HAP-1 (cell line): ENCODE measurements around the gene MAPK6.

Experiments
- DNase-seq, 2 experiments: peaks; one replicate each; pipeline ENCODE4 v3.0.0-alpha.2; 2016 to 2020; ENCODE audit warnings: low spot score in 2 of 2
- H3K27me3 ChIP-seq: fragments of 250-450 bp; sonication (Bioruptor Pico); 2 replicates; pipeline ENCODE4 v1.5.1; 2020; ENCODE audit warnings: low read depth, mild to moderate bottlenecking, moderate library complexity
- H3K36me3 ChIP-seq: fragments of 250-450 bp; sonication (Bioruptor Pico); replicated peaks from 2 replicates; pipeline ENCODE4 v1.5.1; 2020; ENCODE audit warnings: mild to moderate bottlenecking
- H3K4me1 ChIP-seq: fragments of 250-450 bp; sonication (Bioruptor Pico); 2 replicates; pipeline ENCODE4 v1.5.1; 2020; ENCODE audit warnings: mild to moderate bottlenecking
- H3K4me3 ChIP-seq: fragments of 250-450 bp; sonication (Bioruptor Pico); 2 replicates; pipeline ENCODE4 v1.5.1; 2020; ENCODE audit warnings: mild to moderate bottlenecking, moderate library complexity
- H3K9me3 ChIP-seq: fragments of 250-450 bp; sonication (Bioruptor Pico); 2 replicates; pipeline ENCODE4 v1.5.1; 2020; ENCODE audit warnings: mild to moderate bottlenecking, moderate library complexity
- in situ Hi-C: fragments of 300-500 bp; cut with MboI; formaldehyde crosslinking; loops from 3 replicates; pipeline ENCODE4 v1.14.3; 2020; ENCODE audit warnings: low sequenced_read_pairs, inconsistent platforms, mixed read lengths

MAPK6 gene

DNA sequence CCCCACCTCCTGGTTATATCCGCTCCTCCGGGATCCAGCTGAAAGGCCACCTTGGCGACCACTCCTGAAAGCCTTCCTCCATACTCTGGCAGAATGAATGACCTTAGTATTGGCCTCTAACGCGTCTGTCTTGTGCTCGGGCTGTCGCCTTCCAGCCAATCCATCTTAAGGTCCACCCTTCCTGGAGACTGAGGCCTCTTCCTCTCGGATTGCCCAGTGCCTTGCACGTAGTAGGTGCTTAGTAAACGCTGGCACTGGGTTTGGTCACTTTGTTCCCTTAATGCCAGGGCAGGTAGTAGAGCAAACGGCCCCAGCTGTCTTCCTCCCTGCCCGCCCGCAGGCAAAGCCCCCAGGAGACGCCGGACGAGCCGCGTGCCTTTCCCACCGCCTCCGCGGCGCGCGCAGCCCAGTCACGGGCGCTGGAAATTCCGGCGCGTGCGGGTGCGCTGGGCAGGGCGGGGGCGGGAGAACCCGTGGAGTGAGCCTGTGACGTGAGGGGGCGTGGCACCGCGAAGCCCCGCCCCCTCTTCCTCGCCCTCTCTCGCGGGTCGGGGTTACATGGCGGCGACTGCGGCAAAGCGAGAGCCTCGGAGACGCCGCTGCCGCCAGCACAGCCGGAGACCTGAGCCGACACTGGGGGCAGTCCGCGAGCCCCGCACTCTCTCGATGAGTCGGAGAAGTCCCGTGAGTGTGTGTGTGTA lies at the start of gene MAPK6:
TSS of gene MAPK6 (plus strand) at position 527 of the 701 bp plus-strand sequence. CDS start 27,242 bp downstream, outside the sequence.
- Histone ChIP-seq H3K4me3 (peak within 1 kb of the TSS; percentile 65), H3K36me3 (0 out of 2 replicates have a peak, but pooled peaks cover 3% of the 10 kb centered on the region)
- in situ Hi-C loops: no loop called here

DNA sequence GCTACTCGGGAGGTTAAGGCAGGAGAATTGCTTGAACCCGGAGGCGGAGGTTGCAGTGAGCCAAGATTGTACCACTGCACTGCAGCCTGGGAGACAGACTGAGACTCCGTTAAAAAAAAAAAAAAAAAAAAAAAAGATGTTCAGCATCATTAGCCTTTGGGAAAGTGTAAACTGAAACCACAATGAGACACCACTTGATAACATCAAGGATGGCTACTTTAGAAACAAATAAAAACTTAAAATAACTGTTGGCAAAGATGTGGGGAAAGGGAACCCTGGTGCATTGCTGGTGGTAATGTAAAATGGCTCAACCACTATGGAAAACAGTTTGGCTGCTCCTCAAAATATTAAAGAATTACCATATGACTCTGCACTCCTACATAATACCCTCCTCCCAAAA lies 49.3 kb upstream of the MAPK6 start:
- DNase-seq: no peak
- peaks cover 7% of the 10 kb centered on the region; the same call in 1 of the 2 replicates for H3K4me1 ChIP-seq
- peak overlapping the region; percentile 94 for H3K4me3 ChIP-seq
- peaks cover 3% of the 10 kb centered on the region; the same call in 1 of the 2 replicates for H3K36me3 ChIP-seq
- in situ Hi-C loops: loop anchor here (10.0 kb wide), 1 partner anchor 245 kb away; no protein-coding TSS in a partner anchor
- H3K27me3 ChIP-seq: no peaks in the 10 kb centered on the region
- no peaks in the 10 kb centered on the region; the same call in 1 of the 2 replicates for H3K9me3 ChIP-seq

More for the DNA sequence above, at the start of gene MAPK6:
- Histone ChIP-seq H3K27me3 (no peaks in the 10 kb centered on the region), H3K9me3 (no peaks in the 10 kb centered on the region), H3K4me1 (peaks cover 19% of the 10 kb centered on the region)
- peak; percentile 83 to 94 for DNase-seq

DNA sequence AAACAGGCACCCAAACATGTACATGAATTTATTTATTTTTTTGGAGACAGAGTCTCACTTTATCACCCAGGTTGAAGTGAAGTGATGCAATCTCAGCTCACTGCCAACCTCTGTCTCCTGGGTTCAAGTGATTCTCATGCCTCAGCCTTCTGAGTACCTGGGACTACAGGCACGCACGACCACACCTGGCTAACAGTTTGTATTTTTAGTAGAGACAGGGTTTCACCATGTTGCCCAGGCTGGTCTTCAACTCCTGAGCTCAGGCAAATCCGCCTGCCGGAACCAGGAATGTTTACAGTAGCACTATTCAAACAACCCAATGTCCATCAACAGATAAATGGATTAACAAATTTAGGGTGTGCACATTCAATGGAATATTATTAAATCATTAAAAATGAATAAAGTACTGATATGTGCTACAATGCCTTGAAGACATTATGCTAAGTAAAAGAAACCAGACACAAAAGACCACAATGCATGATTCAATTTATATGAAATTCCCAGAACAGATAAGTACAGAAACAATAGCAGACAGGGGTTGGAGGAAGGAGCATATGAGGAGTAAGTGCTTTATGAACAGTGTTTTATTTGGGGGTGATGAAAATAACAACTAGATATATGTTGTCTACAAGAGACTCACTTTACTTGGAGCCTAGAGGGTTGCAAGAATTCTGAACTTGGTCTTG lies 48.7 kb upstream of the MAPK6 start:
- Histone ChIP-seq H3K27me3 (no peaks in the 10 kb centered on the region), H3K4me1 (peaks cover 7% of the 10 kb centered on the region; the same call in 1 of the 2 replicates), H3K36me3 (peaks cover 3% of the 10 kb centered on the region; the same call in 1 of the 2 replicates), H3K4me3 (peak overlapping the region; percentile 94), H3K9me3 (no peaks in the 10 kb centered on the region; the same call in 1 of the 2 replicates)
- in situ Hi-C loops: loop anchor here (10.0 kb wide), 1 partner anchor 245 kb away; no protein-coding TSS in a partner anchor
- DNase-seq: no peak

DNA sequence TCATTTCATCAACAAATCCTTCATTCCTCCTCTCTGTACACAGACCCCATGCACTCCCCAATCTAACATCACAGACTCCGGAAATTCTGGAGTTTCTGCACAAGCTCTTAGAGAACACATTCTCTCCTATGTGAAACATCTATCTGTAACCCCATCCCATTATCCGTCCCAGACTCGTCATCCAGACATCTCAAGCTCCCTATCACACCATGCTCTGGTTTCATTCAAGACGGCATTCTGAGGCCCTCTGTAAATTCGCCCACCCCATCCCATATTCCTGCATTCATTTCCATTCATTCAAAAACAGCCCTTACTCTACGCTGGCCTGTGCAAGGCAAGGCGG lies 48.0 kb upstream of the MAPK6 start:
- H3K9me3 ChIP-seq: no peaks in the 10 kb centered on the region; the same call in 1 of the 2 replicates
- in situ Hi-C loops: loop anchor here (10.0 kb wide), 1 partner anchor 244 kb away; no protein-coding TSS in a partner anchor
- no peaks in the 10 kb centered on the region; the same call in 1 of the 2 replicates for H3K36me3 ChIP-seq
- peak overlapping the region; percentile 94 for H3K4me3 ChIP-seq
- peaks cover 7% of the 10 kb centered on the region; the same call in 1 of the 2 replicates for H3K4me1 ChIP-seq
- no peaks in the 10 kb centered on the region for H3K27me3 ChIP-seq
- peak in 1 of 2 experiments; percentile 28 for DNase-seq

DNA sequence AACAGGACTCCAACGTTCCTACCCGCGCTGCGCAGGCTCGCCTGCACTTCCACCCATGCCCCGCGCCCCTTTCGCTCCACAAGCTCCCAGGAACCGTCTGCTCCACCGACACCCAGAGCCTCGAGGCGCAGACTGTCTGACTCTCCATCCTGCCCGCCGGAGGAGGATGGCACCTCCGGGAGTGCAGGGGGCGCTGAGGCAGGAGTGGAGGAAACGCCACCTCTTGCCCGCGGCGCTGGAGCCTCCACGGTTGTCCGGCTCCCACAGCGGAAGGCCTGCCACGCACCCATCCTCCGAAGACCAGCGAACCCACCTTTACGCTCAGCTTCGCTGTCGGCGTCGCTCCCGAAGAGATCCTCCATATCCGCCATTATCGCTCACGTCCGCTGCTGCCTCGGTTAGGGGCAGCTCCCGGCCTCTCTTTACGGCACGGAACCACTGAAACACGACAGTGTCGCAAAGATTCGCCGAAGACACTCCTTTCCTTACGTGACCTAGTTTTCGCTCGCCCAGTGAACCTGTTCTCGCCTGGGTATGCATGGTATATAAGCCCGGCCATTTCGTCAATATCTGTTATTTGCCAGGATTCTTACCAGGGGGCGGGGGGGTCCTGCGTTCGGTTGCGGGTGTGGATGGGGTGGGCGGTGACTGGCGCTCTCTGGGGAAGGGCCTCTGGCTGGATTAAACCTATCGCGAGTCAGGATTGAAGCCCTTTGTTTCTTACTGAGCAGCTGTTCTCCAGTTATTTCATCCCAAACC lies 47.5 kb upstream of the MAPK6 start, which contains the start of gene LEO1:
TSS of gene LEO1 (minus strand) at position 404 of the 759 bp plus-strand sequence. CDS start at position 371, 33 bp downstream.
- in situ Hi-C loops: loop anchor here (10.0 kb wide), 1 partner anchor 243 kb away; no protein-coding TSS in a partner anchor
- Histone ChIP-seq H3K4me3 (peak within 1 kb of the TSS; percentile 94), H3K36me3 (no peaks in the 10 kb centered on the region; the same call in 1 of the 2 replicates), H3K9me3 (no peaks in the 10 kb centered on the region; the same call in 1 of the 2 replicates), H3K4me1 (peaks cover 7% of the 10 kb centered on the region; the same call in 1 of the 2 replicates), H3K27me3 (no peaks in the 10 kb centered on the region)
- DNase-seq: peak; percentile 93 to 98

DNA sequence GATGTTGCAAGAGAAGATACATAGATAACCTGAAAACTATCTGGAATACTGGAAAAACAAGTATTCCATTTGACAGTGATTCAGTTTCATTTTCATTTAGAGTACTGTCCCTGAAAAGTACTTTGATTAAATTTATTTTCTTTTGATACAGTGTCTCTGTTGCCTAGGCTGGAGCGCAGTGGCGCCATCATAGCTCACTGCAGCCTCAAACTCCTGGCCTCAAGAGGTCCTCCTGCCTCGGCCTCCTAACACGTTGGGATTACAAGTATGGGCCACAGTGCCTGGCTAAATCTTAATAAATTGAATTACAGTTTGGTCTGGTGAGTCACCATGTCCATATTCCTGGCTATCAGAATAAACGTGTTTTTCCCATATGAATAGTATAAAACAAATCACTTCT lies 45.8 kb upstream of the MAPK6 start:
- in situ Hi-C loops: loop anchor here (10.0 kb wide), 1 partner anchor 242 kb away; no protein-coding TSS in a partner anchor
- no peak for DNase-seq
- H3K4me1 ChIP-seq: peaks cover 7% of the 10 kb centered on the region; the same call in 1 of the 2 replicates
- no peak overlapping the region for H3K4me3 ChIP-seq
- H3K36me3 ChIP-seq: no peaks in the 10 kb centered on the region; the same call in 1 of the 2 replicates
- no peaks in the 10 kb centered on the region for H3K27me3 ChIP-seq
- H3K9me3 ChIP-seq: no peaks in the 10 kb centered on the region

DNA sequence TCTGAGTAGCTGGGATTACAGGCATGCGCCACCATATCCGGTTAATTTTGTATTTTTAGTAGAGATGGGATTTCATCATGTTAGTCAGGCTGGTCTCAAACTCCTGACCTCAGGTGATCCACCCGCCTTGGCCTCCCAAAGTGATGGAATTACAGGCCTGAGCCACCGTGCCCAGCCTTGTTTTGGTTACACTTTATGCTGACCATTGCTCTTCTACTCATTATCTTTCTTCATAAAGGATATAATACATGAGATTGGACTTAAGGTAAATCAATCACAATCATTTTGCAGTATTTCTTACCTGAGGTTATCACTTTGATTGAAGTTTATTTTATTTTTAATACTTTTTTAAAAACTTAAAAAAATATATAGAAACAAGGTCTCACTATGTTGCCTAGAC lies 45.2 kb upstream of the MAPK6 start:
- in situ Hi-C loops: loop anchor here (10.0 kb wide), 1 partner anchor 241 kb away; no protein-coding TSS in a partner anchor

DNA sequence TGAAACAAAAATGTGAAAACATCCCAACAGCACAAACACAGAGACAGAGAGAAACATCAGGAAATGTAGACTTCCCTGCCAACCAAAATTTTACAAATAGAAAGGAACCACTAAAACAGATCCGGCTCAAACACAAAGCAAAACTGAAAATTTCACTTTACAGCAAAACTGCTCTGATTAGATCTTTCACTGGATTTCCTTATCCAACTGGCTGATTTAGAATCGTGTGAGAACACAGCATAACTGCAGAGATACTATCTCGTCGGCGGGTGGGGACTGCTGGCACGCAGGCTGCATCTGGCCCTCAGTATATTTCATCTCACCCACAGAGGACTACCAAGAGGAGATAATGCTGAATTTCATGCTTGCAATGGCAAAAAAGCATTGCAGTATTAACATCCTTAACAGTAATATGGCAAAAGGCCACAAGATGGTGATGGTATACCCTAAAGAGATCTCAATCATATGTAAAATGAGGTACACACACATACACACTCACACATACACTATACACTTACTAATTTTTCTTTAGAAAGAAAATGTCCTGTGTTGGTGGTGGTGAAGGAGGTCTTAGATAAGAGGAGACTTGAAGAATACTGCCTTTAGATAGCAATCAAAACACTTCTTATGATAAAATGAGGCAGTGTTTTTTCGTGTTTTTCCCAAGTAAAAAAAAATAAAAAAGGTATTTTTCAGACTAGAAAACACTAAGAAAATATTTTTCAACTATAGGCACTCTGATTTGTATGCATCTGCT lies 36.8 kb upstream of the MAPK6 start:
- DNase-seq: peak; percentile 24 to 64
- Histone ChIP-seq H3K9me3 (no peaks in the 10 kb centered on the region), H3K4me3 (no peak overlapping the region), H3K4me1 (peaks cover 14% of the 10 kb centered on the region), H3K36me3 (no peaks in the 10 kb centered on the region), H3K27me3 (no peaks in the 10 kb centered on the region)
- in situ Hi-C loops: no loop called here

More for the DNA sequence above, 45.2 kb upstream of the MAPK6 start:
- Histone ChIP-seq H3K27me3 (no peaks in the 10 kb centered on the region), H3K36me3 (no peaks in the 10 kb centered on the region; the same call in 1 of the 2 replicates), H3K9me3 (no peaks in the 10 kb centered on the region), H3K4me1 (peaks cover 7% of the 10 kb centered on the region; the same call in 1 of the 2 replicates), H3K4me3 (no peak overlapping the region)
- no peak for DNase-seq

DNA sequence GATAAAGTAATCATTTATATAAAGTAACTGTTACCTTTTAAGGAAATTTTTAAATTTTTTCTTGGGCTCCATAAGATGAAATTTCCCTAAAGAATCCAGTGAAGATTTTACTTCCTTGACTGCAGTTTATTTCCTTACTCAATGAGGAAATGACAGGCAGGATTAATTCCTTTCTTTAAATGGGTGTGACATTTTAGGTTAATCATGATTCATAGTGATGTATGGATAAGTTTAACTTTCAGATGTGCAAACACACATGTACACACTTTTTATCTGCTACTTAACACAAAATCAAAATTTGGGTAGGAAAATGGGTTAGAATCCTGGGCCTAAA lies 36.3 kb upstream of the MAPK6 start:
- H3K27me3 ChIP-seq: no peaks in the 10 kb centered on the region
- no peak for DNase-seq
- H3K4me1 ChIP-seq: peaks cover 17% of the 10 kb centered on the region
- in situ Hi-C loops: no loop called here
- no peak overlapping the region for H3K4me3 ChIP-seq
- no peaks in the 10 kb centered on the region for H3K36me3 ChIP-seq
- H3K9me3 ChIP-seq: no peaks in the 10 kb centered on the region

DNA sequence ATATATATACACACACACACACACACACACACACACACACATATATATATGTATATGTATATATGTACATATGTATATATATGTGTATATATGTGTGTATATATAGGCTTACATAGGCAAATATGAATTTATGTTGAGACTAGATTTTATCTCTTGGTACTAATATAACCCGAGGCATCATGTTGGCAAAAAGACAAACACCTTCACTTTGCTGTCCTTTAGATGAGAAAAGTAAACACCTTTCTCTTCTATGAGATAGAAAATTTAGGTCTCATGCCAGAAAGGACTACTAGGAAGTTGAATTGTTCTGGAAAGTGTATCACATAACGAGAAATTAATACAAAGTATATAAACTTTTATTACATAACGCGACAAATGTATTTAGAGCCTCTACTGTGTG lies 27.9 kb upstream of the MAPK6 start:
- Histone ChIP-seq H3K9me3 (no peaks in the 10 kb centered on the region), H3K36me3 (no peaks in the 10 kb centered on the region), H3K4me1 (peaks cover 22% of the 10 kb centered on the region), H3K27me3 (no peaks in the 10 kb centered on the region), H3K4me3 (no peak overlapping the region)
- in situ Hi-C loops: no loop called here
- DNase-seq: no peak

DNA sequence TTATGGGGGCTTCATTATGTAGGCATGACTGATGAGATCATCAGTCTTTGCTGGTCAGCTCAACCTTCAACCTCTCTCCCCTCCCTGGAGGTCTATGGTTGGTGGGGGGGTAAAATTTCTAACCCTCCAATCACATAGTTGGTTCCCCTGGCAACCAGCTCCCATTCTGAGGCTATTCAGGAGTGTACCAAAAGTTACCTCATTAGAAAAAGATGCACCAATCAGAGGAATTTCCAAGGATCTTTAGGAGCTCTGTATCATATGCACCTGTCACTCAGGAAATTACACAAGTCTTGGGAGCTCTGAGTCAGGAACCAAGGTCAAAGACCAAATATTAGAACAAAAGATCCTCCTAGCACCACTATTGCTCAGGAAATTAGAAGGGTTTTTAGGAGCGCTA lies 26.1 kb upstream of the MAPK6 start:
- peaks cover 13% of the 10 kb centered on the region for H3K4me1 ChIP-seq
- no peak for DNase-seq
- in situ Hi-C loops: no loop called here
- no peak overlapping the region for H3K4me3 ChIP-seq
- H3K9me3 ChIP-seq: no peaks in the 10 kb centered on the region
- H3K36me3 ChIP-seq: no peaks in the 10 kb centered on the region
- H3K27me3 ChIP-seq: no peaks in the 10 kb centered on the region

DNA sequence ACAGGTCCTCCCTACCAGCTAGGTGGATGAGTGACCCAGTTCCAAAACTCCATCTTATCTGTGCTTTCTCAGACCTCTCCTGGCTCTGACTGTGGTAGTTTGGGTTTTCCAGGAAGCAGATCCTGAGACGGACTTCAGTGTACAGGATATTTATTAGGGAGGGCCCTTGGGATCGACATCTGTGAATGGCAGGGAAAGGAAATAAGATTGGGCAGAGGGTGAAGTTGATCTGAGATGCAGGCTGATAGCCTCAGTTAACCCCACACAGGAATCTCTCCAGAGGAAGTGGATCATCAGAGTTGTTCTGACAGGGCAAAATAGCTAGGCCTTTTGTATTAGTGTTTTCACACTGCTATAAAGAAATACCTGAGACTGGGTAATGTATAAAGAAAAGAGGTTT lies 16.7 kb upstream of the MAPK6 start:
- Histone ChIP-seq H3K27me3 (0 out of 2 replicates have a peak, but pooled peaks cover 2% of the 10 kb centered on the region), H3K36me3 (no peaks in the 10 kb centered on the region), H3K4me1 (no peaks in the 10 kb centered on the region), H3K4me3 (no peak overlapping the region), H3K9me3 (no peaks in the 10 kb centered on the region)
- no peak for DNase-seq
- in situ Hi-C loops: no loop called here
